Bone marrow (tissue), 2 donors: Measurements from ENCODE around the gene BOLL.
"Not testable (repeated sequence)": the region's sequence is repeated elsewhere in the genome, so short reads cannot be mapped to it uniquely, and the experiment has no call there.

Source experiments
- DNase-seq, 2 donors: peaks; one replicate each; lab custom pipeline; 2025; lab: John Stamatoyannopoulos, UW

The BOLL gene

DNA sequence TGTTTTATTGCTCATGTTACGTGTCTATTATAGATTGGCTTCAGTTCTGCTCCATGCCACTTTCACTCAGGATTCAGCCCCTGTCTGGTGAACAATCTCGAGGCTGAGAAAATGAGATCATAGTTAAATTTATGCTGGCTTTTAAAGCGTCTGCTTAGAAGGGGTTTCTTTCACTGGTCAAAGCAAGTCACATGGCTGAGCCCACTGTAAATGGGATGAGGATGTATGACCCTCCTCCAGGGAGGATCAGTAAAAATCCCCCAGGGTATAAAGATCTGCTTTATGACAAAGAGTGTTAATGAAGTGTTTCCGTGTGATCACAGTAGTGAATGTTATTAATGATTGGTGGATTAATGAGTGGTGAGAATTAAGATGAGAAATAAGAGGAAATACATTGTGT lies 13.1 kb upstream of the BOLL start:
- no peak for DNase-seq

DNA sequence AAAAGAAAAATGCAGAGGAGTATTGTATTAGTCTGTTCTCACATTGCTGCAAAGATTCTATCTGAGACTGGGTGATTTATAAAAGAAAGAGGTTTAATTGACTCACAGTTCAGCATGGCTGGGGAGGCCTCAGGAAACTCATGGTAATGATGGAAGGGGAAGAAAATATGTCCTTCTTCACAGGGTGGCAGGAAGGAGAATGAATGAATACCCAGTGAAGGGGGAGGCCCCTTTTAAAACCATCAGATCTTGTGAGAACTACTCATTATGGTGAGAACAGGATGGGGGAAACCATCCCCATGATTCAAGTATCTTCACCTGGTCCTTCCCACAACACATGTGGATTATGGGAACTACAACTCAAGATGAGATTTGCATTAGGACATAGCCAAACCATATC lies 10.2 kb upstream of the BOLL start:
- DNase-seq = no peak

DNA sequence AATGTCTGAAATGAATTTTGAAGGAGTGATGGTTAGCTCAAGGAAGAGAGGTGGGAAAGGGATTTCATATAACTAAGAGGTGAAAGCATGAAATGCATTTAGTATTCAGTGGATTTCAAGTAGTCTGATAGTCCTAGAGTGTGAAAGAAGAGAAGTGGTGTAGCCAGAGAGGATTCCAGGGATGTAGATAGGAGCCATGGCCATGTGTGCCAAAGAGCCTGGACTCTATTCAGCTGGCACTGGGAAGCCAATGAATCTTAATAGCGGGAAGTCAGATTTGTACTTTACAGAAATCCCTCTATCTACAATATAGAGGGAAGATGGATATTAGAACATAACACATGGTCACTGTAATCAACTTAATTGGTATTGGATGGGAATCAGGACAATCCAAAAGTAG lies 8.3 kb upstream of the BOLL start:
- DNase-seq = no peak

DNA sequence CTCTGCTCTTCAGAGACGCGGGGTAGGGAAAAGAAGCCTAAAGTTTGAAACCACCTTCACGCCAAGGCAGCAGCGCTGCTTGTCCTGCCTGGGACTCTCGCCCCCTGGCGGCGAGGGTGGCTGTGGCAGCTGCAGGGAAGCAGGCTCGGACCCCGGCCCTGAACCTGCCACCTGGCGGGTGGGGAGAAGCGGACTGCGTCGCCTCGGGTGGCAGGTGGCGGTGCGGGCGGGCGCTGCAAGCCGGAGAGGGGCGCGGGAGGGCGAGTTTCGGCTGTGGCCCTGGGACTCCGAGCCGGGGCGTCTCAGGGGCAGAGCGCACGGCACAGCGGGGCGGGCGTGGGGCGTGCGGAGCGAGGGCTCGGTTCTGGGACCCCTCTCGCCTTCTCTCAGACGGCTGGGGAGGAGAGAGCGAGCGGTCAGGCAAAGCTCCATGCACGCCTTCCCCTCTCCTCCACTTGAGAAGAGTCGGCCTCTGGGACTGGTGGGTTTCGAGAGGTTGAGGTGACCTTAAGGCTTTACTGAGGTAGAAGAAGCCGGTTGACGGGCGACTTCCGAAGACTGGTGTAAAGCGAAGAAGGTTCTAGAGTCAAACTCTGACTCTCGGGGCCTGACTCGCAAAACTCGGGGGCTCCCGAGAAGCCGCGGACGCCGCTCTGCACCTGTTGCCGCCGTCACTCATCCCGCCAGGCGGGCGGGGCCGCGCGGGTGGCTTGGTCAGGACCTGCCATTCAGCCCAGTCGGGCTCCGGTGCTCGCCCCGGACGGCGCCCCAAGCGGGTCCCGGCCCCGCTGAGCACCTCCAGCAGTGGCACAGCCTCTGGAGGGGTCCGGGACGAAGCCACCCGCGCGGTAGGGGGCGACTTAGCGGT lies 1.1 kb upstream of the BOLL start:
- DNase-seq = no peak

DNA sequence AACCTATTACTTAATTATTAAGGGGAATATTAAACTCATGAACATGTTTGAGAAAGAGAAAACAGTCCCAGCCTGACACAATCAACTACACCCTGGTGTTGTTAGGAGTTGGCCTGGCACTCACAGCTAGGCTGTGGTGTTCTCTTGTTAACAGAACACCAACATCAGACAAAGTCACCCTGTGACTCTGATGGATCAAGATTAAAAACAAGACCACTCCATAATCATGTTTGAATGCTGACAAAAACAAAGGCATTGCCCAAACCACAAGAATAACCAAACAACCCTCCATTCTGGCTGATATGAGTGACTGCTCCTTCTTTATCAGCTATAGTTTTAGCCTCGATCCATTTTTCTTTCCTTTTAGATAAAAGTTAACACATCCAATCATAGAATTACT lies 3.0 kb downstream of the BOLL start:
- DNase-seq = no peak

DNA sequence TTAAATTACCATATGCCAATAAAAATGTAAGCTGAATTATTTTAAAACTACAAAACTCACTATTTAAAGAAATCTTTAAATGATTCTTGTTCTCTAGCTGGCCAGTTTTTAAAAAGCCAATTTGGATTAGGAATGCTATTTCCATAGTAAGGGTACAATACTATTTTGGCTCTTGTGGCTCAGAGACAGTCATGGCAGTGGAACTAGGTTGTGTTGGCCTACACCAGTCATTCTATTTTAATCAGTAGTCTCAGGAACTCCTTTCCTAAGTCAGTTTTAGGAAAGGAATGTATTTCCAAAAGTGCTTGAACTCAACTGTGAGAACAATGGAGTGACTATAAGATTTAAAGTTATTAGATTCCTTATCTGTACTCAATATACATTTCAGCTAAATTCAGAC lies 5.9 kb downstream of the BOLL start:
- DNase-seq = no peak

DNA sequence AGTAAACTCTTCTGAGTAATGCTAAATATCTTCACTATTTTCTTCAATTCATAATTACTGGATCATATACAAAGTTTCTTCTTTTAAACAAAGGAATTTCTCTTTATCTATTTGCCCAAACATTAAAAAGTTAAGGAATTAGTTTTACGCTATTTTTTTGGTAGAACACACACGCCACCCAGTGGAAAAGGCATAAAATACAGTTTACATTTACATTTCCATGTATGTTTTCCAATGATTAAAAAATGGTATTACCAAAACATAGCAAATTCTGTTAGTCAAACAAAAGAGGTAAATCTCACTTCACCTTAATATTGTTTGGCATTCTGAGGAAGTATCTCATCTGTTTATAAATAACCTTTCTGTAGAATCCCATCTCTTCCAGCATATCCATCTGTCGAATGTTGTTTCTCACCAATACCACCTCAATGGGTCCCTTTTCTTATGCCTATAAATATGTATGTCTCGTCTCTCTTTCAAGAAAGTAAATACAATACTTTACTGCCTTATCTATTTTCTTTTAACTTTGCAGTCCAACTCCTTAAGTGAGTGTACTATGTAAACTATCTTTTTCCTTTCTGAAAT lies 7.2 kb downstream of the BOLL start:
- peak in 1 of 2 donors; percentile 13 for DNase-seq

DNA sequence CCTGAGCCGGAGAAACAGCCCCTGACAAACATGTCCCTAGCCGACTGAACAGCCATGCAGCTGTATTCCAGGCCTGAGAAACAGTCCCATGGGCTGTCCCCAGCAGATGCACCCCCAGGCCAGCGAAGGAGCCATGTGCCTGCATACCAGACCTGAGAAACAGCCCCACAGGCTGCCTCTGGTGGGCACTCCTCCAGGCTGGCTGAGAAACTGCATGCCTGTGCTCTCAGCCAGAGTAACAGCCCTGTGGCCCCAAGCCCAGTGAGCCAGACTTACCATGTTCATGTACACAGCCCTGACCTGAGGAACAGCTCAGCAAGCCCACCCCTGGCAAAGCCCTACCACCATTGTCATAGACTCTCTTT lies 24.8 kb downstream of the BOLL start:
- DNase-seq = no peak

DNA sequence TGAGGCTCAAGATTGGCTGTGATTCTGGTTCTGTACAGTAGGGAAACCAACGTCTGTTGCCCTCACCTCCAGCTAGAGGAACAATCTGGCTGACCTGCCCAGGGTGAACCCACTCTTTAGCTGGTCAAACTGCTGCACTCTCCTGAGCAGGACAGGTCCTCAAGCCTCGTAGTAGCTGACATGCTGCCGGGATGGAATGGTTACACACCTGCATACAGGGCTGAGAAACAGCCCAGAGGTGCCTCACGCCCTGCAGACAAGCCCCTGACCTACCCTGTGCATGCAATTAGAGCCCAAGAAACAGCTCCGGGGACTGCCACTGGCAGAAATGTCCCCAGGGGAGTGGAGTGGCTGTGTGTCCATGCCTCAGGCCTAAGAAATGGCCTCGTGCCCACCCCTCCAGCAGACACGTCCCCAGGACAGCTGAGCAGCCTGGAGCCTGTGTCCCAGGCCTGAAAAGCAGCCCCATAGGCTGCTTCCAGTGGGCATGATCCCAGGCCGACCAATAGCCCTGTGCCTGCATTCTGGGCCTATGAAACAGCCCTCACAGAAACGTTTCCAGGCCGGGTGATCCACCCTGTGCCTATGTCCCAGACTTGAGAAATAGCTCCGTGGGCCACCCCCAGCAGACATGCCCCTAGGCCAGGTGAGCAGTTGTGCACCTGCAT lies 25.4 kb downstream of the BOLL start:
- no peak for DNase-seq

DNA sequence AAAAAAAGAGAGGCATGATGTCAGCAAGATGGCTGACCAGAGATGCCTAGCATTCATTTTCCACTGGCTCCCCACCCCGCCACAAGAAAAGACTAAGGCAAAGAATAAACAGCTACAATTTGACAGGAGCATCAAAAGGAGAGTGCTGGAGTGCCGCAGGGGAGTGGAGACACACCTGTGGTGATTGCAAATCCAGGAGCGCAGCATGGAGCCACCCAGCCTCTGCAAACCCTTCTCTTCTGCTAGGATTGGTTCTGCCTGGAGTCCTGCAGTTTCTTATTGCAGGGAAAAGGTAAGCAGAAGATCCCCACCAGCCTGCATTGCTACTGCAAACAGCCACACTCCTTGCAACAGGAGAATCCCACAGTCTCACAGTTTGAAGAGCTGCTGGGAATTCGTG lies 26.1 kb downstream of the BOLL start:
- no peak for DNase-seq

DNA sequence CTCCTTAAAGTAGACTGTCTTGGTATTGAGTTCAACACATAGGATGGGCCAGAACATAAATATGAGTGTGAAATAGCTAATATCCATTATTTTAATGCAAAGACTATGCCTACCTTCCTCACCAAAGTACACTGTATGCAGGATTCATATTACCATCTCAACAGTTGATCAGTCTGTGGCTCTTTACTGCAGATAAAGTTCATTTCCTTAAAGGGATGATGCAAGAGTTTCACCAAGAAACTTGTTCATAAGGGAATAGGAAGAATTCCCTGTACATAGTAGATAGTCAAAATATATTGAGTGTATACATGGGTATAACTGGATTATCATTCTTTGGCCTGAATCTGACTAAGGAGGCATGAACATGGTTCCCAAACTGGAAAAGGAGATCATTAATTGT lies 44.9 kb downstream of the BOLL start:
- DNase-seq = no peak

DNA sequence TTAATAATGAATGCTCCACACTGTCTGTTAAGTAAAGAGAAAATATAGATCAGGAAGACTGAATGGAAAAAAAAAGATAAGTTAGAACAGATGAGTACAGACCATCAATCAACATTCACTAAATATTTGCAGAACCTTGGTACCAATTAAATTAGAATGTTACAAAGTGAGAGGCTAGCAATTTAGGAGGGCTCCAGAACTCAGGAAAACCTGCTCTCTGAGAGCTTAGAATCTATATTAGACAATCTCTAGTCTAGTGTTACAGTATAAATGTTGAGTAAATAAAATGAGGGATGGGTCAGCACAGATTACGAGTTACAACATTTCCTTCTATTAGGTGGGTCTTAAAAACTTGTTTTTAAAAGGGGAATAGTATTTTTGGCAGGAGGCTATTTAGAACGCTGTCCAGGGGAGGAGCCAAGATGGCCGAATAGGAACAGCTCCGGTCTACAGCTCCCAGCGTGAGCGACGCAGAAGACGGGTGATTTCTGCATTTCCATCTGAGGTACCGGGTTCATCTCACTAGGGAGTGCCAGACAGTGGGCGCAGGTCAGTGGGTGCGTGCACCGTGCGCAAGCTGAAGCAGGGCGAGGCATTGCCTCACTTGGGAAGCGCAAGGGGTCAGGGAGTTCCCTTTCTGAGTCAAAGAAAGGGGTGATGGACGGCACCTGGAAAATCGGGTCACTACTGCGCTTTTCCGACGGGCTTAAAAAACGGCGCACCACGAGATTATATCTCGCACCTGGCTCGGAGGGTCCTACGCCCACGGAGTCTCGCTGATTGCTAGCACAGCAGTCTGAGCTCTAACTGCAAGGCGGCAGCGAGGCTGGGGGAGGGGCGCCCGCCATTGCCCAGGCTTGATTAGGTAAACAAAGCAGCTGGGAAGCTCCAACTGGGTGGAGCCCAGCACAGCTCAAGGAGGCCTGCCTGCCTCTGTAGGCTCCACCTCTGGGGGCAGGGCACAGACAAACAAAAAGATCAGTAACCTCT lies 56.3 kb downstream of the BOLL start:
- not testable (repeated sequence) for DNase-seq

DNA sequence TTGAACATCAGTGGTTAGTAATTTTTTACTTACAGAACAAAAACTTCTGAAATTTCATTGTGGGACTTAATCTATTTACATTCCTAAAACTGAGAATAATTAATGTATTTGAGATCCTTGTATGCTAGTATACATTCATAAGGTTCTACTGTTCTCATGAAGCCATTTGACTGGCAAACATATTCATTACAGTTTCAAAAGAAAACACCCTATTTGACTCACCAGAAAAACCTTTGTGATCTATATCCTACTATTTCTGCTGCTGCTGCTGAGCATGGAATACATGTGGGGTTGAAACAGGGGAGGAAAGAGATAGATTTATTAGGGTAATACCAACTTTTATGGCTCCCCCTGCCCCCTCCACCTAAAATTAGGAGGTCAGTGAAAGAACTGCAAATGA lies 58.1 kb downstream of the BOLL start:
- DNase-seq = no peak

DNA sequence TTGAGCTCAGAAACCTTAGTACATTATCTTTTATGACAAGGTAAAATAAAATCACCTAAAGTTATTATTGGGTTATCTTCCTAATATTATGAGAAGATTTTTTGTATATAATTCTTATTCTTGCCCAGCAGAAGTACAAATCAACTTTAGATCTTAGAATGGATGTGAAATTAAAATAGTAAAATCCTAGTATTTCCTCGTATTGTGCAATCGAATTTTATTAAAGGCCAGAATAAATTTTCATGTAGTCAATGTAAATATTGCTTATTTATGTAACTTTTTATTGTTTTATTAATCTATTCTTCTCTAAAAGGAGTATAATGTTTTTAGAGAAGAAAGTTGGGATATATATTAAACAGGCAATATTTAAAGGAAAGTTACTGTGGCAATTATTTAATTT lies 67.3 kb downstream of the BOLL start:
- no peak for DNase-seq

DNA sequence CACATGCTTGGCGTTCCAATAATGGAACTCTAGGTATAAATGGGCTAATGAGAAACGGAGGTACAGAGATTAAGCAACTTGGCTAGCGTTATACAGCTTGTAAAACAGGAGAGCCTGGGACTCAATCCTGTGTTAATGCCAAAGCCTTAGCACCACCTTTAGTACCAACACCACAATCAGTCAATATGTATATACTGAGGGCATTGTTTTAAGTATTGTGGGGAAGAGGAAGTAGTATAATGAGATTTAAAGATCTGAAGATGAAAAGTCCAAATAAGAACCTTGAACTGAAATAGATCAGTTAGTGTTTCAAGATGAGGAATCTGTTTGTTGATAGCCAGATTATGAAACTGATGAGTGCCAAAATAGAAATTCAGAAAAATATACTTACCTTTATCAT lies 71.8 kb downstream of the BOLL start:
- DNase-seq = no peak

DNA sequence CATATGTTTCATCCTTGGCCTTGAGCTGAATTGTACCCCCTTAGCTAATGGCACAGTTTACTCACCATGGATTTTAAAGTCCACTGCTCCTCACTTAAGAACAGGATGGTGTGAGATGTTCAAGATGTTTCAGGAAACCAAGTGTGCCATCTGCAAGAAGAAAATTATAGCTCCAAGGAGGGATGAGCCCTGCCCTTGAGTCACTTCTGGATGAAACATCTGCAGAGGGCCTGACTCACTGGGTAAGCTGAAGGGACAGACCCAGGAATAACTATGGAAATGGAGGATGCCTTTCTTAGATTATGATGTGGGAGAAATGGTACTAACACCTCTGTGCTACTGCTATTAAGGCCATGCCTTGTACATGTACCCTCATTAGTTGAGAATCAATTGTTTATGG lies 73.5 kb downstream of the BOLL start:
- no peak for DNase-seq

DNA sequence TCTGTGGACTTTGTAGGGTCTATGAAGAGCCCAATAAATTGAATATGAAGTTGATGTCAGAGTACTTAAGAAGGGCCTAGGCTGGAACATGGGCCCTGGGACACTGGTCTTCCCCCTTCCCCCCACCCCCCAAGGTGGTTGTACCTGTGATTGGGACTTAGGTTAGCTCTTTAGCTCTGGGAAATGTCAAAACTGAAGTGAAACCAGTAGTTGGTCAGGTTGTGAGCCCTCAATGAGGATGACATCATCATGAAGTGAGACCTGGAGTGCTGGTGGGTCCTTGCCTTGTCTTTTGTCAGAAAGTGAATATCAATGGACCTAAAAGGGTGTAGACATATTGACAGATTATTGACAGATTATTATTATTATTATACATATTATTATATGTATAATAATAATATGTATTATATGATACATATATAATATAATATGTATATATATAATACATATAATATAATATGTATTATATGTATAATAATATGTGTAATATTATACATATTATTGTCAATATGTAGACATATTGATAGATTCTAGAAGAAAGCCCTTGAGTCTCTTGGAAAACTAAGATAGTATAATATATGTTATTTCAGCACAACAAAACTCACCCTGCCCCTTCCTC lies 74.6 kb downstream of the BOLL start:
- DNase-seq = no peak

DNA sequence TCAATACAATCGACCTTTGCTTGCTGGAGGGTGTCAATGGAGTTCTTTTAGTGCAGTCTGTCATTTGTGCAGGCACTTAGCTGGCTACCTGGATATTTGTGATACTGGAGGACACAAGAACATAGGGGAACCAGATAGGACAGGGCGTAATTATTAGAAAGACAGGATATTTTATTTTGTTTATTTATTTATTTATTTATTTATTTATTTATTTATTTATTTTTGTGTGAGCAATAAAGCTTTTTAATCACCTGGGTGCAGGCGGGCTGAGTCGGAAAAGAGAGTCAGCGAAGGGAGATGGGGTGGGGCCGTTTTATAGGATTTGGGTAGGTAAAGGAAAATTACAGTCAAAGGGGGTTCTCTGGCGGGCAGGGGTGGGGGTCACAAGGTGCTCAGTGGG lies 76.0 kb downstream of the BOLL start:
- DNase-seq = not testable (repeated sequence)

DNA sequence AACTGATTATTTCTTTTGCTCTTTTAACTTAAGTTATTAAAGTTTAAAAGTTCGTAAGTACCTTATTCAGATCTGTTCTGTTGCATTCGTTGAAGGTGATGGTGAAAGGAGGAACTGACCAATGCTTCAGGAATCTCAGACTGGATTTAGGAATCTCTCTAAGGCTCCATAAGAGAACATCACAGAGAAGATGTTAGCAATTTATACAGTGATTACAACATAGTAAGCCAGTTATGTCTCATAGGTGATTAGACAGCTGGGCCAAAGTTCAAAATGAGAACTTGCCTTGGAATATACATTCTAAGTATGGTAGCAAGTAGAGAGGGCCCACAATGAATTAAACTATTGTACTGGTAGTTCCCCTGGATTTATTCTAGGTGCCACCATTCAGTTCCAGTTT lies 76.8 kb downstream of the BOLL start:
- no peak for DNase-seq

DNA sequence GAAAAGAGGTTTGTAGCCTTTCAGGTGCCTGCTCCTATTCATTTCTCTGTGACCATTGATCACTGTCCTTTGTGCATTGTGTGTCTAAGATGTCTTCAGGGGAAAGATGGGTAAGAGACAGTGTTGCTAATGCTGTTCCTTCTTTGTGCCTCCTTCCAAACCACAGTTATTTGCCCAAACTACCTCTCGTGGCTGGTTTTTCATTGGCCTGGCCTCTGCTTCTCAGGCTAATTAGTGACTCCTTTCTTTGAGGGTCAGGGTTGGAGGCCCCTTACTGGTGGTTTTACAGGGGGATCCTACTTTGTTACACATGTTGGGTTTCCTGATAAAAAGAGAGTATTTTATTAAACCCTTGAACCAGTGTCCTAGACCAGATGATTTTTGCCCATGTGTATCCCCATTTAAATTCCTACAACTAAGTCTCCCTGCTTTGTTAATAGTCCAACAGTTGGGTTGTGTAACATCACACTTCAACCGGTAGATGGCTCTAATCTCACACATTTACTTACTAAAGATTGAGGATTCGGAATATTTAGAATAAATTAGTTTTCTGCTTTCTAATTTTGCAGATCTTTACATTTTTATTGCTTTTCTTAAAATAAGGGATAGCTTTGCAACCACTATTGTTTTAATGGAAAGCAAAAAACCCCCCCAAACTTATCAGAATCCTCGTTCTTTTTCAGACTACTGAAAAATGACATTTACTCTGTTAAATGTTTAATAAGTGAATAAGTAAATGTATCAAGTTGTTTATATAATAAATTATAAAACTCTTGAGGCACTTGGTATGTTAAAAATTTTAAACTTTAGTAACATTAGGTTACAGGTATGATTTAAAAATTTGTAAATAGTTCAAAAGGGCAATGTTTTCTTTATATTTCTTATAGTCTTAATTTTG lies 77.6 kb downstream of the BOLL start:
- DNase-seq = peak in 1 of 2 donors; percentile 11

DNA sequence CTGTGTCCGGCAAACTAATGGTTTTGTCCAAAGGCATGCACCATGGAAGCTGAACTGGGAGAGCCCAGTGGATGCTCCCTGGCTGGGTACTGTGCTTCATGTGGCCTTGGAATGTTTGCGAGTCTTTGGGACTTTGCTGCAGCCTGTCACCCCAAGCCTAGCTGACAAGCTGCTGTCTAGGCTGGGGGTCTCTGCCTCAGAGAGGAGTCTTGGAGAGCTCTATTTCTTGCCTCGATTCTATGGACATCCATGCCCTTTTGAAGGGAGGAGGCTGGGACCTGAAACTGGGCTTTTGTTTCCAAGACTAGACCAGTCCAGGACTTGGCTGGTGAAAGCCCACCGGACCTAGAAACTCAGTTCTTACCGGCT lies 78.3 kb downstream of the BOLL start:
- DNase-seq = no peak
